GM23248 (cell line): ENCODE data around the gene SYT1. TPM values are rescaled to one million over a fixed set of nuclear protein-coding genes. Genes with fewer than 3 reads are reported as not detected.
"Not testable (repeated sequence)": the region's sequence is repeated elsewhere in the genome, so short reads cannot be mapped to it uniquely, and the experiment has no call there.

Experiments used
- DNase-seq: peaks from one replicate; pipeline ENCODE4 v3.0.0-alpha.2; 2015
- H2AFZ ChIP-seq: fragments of 200-600 bp; sonication (generic); 2 replicates; pipeline ENCODE4 v1.6.1; 2016; ENCODE audit warnings: antibody characterized with exemption
- H3F3A ChIP-seq: fragments of 200-600 bp; sonication (generic); 2 replicates; pipeline ENCODE4 v1.6.1; 2016; ENCODE audit warnings: mild to moderate bottlenecking, antibody characterized with exemption, mixed run types; ENCODE audit not compliant: insufficient read depth
- H3K27ac ChIP-seq: fragments of 200-600 bp; sonication (generic); 2 replicates; pipeline ENCODE4 v1.5.1; 2016; ENCODE audit warnings: mild to moderate bottlenecking
- H3K27me3 ChIP-seq: fragments of 200-600 bp; sonication (generic); replicated peaks from 2 replicates; pipeline ENCODE4 v1.6.1; 2016; ENCODE audit warnings: mild to moderate bottlenecking; ENCODE audit not compliant: insufficient read depth
- H3K36me3 ChIP-seq: fragments of 200-600 bp; sonication (generic); 2 replicates; pipeline ENCODE4 v1.6.1; 2016; ENCODE audit warnings: low read depth, mild to moderate bottlenecking
- H3K4me1 ChIP-seq: fragments of 200-600 bp; sonication (generic); 2 replicates; pipeline ENCODE4 v1.6.1; 2016; ENCODE audit warnings: mild to moderate bottlenecking; ENCODE audit not compliant: insufficient read depth
- H3K4me2 ChIP-seq: fragments of 200-600 bp; sonication (generic); one replicate; pipeline ENCODE4 v1.6.1; 2016; ENCODE audit warnings: mild to moderate bottlenecking; ENCODE audit not compliant: unreplicated experiment
- H3K4me3 ChIP-seq: fragments of 200-600 bp; sonication (generic); 2 replicates; pipeline ENCODE4 v1.5.1; 2016; ENCODE audit warnings: mild to moderate bottlenecking
- H3K79me2 ChIP-seq: fragments of 200-600 bp; sonication (generic); 2 replicates; pipeline ENCODE4 v1.6.1; 2016; ENCODE audit warnings: mild to moderate bottlenecking; ENCODE audit not compliant: insufficient read depth
- H3K9ac ChIP-seq: fragments of 200-600 bp; sonication (generic); 2 replicates; pipeline ENCODE4 v1.6.1; 2016; ENCODE audit warnings: mild to moderate bottlenecking
- H3K9me2 ChIP-seq: fragments of 200-600 bp; sonication (generic); 2 replicates; pipeline ENCODE4 v1.6.1; 2016; ENCODE audit warnings: mixed run types, mild to moderate bottlenecking, moderate library complexity; ENCODE audit not compliant: insufficient read depth
- H3K9me3 ChIP-seq: fragments of 200-600 bp; sonication (generic); one replicate; pipeline ENCODE4 v1.6.1; 2017; ENCODE audit warnings: low read depth
- H4K20me1 ChIP-seq: fragments of 200-600 bp; sonication (generic); 2 replicates; pipeline ENCODE4 v1.6.0; 2016; ENCODE audit not compliant: insufficient read depth
- EZH2 ChIP-seq: fragments of 200-600 bp; sonication (generic); IDR thresholded peaks from 2 replicates; pipeline ENCODE4 v1.6.1; 2018; ENCODE audit warnings: antibody characterized with exemption, mild to moderate bottlenecking; ENCODE audit not compliant: insufficient read depth, poor library complexity, severe bottlenecking
- EZH2phosphoT487 ChIP-seq: fragments of 200-600 bp; sonication (generic); IDR thresholded peaks from 2 replicates; pipeline ENCODE4 v1.6.1; 2018; ENCODE audit warnings: antibody characterized with exemption, moderate library complexity, mild to moderate bottlenecking, low read depth; ENCODE audit not compliant: insufficient read depth
- WGBS, 2 experiments: methylation state at CpG; one replicate each; pipeline ENCODE4 v1.1.6; 2015 to 2017; ENCODE audit warnings: low lambda C conversion rate in 2 of 2, low coverage in 1 of 2; ENCODE audit errors: missing lambda C conversion rate in 2 of 2; 5-methylcytosine and 5-hydroxymethylcytosine counted together
- in situ Hi-C: fragments of 300-500 bp; cut with MboI; formaldehyde crosslinking; loops from 2 replicates; pipeline ENCODE4 v1.15.0; 2020
- polyA plus RNA-seq: library from polyadenylated mRNA; unstranded; fragments of >200 nt; fragmentation: Nextera tagmentation; extraction: Ambion mirVana; gene quantifications from 2 replicates; pipeline ENCODE4 v1.2.1, GENCODE V29; 2016
- total RNA-seq: library from RNA; depleted of rRNA; stranded (reverse); fragments of >200 nt; shearing (Covaris generic); gene quantifications from 2 replicates; pipeline ENCODE4 v1.2.3, GENCODE V29; 2014

The SYT1 gene
- total and polyA plus RNA-seq, 2 experiments from 2014 or later = 1.7 to 2.4 TPM

GRCh38 chr12:79033788-79034187, 169.2 kb downstream of the SYT1 start:
- in situ Hi-C loops = no loop called here
- H3K79me2 ChIP-seq = no peaks in the 10 kb centered on the region
- H3K9me2 ChIP-seq = no peaks in the 10 kb centered on the region

GRCh38 chr12:79044748-79045147, 180.2 kb downstream of the SYT1 start:
- in situ Hi-C loops, H3F3A ChIP-seq, H3K4me1 ChIP-seq, H3K27me3 ChIP-seq, H3K9ac ChIP-seq, H3K36me3 ChIP-seq, H4K20me1 ChIP-seq, H3K9me2 ChIP-seq, H3K4me2 ChIP-seq, H3K79me2 ChIP-seq, H2AFZ ChIP-seq, H3K9me3 ChIP-seq, DNase-seq, H3K4me3 ChIP-seq, H3K27ac ChIP-seq: not testable (repeated sequence)
- WGBS, 2 experiments = 93 to 96% methylated on average over 6 of the region's 6 CpGs

More at GRCh38 chr12:79033788-79034187, 169.2 kb downstream of the SYT1 start:
- H3K9me3 ChIP-seq = no peaks in the 10 kb centered on the region
- no peak for DNase-seq
- no peak for TF ChIP-seq EZH2
- H2AFZ ChIP-seq = no peak overlapping the region
- no peak overlapping the region for H3K9ac ChIP-seq
- H3K27ac ChIP-seq = no peak overlapping the region
- H3K4me2 ChIP-seq = no peak overlapping the region
- H3K4me3 ChIP-seq = no peak overlapping the region
- H4K20me1 ChIP-seq = no peaks in the 10 kb centered on the region
- H3K27me3 ChIP-seq = no peaks in the 10 kb centered on the region
- H3K4me1 ChIP-seq = no peaks in the 10 kb centered on the region
- H3K36me3 ChIP-seq = no peaks in the 10 kb centered on the region
- no peaks in the 10 kb centered on the region for H3F3A ChIP-seq

GRCh38 chr12:79045149-79045703, 180.7 kb downstream of the SYT1 start:
- H3K27me3 ChIP-seq, H3K4me2 ChIP-seq, H3K27ac ChIP-seq, H3K9me3 ChIP-seq, H2AFZ ChIP-seq, H3K9ac ChIP-seq, H4K20me1 ChIP-seq, H3K79me2 ChIP-seq, H3K4me1 ChIP-seq, H3K36me3 ChIP-seq, in situ Hi-C loops, H3K9me2 ChIP-seq, DNase-seq, H3F3A ChIP-seq, H3K4me3 ChIP-seq: not testable (repeated sequence)
- 94% methylated on average over 28 to 32 of the region's 32 CpGs for WGBS, 2 experiments

- WGBS, 2 experiments = 93 to 100% methylated on average over 1 of the region's 1 CpG
- H4K20me1 ChIP-seq = no peaks in the 10 kb centered on the region
- H3K27me3 ChIP-seq = no peaks in the 10 kb centered on the region
- TF ChIP-seq EZH2 (no peak), EZH2phosphoT487 (no peak)
- no peak overlapping the region for H3K9ac ChIP-seq
- no peak overlapping the region for H2AFZ ChIP-seq
- H3K4me3 ChIP-seq = no peak overlapping the region
- no peaks in the 10 kb centered on the region for H3K9me2 ChIP-seq
- no peaks in the 10 kb centered on the region; the same call in 1 of the 2 replicates for H3K36me3 ChIP-seq
- DNase-seq = no peak
- no peaks in the 10 kb centered on the region for H3K79me2 ChIP-seq
- no peak overlapping the region for H3K4me2 ChIP-seq
- in situ Hi-C loops = no loop called here
- H3K27ac ChIP-seq = no peak overlapping the region
- H3K4me1 ChIP-seq = no peaks in the 10 kb centered on the region
- H3F3A ChIP-seq = no peaks in the 10 kb centered on the region
- H3K9me3 ChIP-seq = no peaks in the 10 kb centered on the region
Measured at GRCh38 chr12:79046021-79046420, 181.4 kb downstream of the SYT1 start.

- no peaks in the 10 kb centered on the region for H3K4me1 ChIP-seq
- no peaks in the 10 kb centered on the region for H3K9me2 ChIP-seq
- in situ Hi-C loops = no loop called here
- no peak overlapping the region for H3K27ac ChIP-seq
- H3K9ac ChIP-seq = no peak overlapping the region
- H3K4me3 ChIP-seq = no peak overlapping the region
- H3K27me3 ChIP-seq = no peaks in the 10 kb centered on the region
- H4K20me1 ChIP-seq = no peaks in the 10 kb centered on the region
- 93 to 95% methylated on average over 3 of the region's 3 CpGs for WGBS, 2 experiments
- H3K36me3 ChIP-seq = no peaks in the 10 kb centered on the region; the same call in 1 of the 2 replicates
- TF ChIP-seq EZH2 = no peak
- no peaks in the 10 kb centered on the region for H3F3A ChIP-seq
- no peak overlapping the region for H2AFZ ChIP-seq
- no peak for DNase-seq
- H3K4me2 ChIP-seq = no peak overlapping the region
- no peaks in the 10 kb centered on the region for H3K9me3 ChIP-seq
- H3K79me2 ChIP-seq = no peaks in the 10 kb centered on the region
Measured at GRCh38 chr12:79048962-79049361, 184.4 kb downstream of the SYT1 start.
